ENCODE data around the gene LUC7L.
"Not testable (repeated sequence)": the region's sequence is repeated elsewhere in the genome, so short reads cannot be mapped to it uniquely, and the experiment has no call there.

The LUC7L gene

GRCh38 chr16:228151-228851 is 948 bp downstream of the LUC7L start:
- FAIRE-seq = no peak

GRCh38 chr16:220021-220420 is 9.2 kb downstream of the LUC7L start:
- FAIRE-seq = no peak

GRCh38 chr16:212999-213398 is 16.2 kb downstream of the LUC7L start:
- FAIRE-seq = no peak

GRCh38 chr16:211631-212180 is 17.5 kb downstream of the LUC7L start:
- not testable (repeated sequence) for FAIRE-seq

DNA sequence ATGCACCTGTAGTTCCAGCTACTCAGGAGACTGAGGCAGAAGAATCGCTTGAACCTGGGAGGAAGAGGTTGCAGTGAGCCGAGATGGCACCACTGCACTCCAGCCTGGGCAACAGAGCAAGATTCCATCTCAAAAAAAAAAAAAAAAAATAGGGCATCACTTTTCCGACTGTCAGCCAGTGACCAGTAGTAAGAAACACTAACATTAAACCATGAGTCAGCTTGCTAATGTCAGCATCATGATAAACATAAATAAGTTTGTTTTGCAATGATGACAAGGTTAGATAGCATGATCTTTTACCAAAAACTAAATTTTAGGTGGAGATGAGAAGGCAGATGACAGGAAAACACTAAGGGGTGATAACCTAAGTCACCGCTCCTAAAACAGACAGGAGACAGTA is 19.9 kb downstream of the LUC7L start:
- FAIRE-seq = not testable (repeated sequence)

DNA sequence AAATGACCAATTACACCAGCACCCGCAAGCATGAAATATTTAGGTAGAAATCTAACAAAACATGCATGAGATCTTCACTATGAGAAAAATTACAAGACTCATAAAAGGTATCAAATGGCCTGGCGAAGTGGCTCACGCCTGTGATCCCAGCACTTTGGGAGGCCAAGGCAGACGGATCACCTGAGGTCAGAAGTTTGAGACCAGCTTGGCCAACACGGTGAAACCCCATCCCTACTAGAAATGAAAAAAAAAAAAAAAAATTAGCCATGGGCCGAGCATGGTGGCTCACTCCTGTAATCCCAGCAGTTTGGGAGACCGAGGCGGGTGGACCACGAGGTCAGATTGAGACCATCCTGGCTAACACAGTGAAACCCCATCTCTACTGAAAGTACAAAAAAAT is 25.2 kb downstream of the LUC7L start:
- FAIRE-seq = not testable (repeated sequence)

DNA sequence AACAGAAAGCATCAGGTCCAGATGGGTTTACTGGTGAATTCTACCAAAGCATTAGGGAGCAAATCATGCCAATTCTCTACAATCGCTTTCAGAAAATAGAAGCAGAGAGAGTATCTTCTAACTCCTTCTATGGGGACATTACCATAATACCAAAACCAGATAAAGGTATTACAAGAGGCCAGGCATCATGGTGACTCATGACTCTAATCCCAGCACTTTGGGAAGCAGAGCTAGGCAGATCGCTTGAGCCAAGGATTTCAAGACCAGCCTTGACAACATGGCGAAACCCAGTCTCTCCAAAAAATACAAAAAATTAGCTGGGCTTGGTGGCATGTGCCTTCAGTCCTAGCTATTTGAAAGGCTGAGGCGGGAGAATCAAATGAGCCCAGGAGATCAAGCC is 26.0 kb downstream of the LUC7L start:
- FAIRE-seq = no peak

DNA sequence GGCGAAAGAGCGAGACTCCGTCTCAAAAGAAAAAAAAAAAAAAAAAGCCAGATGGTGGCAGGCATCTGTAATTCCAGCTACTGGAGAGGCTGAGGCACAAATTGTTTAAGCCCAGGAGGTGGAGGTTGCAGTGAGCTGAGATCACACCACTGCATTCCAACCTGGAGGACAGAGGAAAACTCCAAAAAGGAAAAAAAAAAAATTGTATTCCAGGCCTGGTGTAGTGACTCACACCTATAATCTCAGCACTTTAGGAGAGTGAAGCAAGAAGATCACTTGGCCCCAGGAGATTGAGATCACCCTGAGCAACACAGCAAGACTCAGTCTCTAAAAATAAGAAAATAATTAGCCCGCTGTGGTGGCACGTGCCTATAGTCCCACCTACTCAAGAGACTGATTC is 28.9 kb downstream of the LUC7L start:
- no peak for FAIRE-seq

DNA sequence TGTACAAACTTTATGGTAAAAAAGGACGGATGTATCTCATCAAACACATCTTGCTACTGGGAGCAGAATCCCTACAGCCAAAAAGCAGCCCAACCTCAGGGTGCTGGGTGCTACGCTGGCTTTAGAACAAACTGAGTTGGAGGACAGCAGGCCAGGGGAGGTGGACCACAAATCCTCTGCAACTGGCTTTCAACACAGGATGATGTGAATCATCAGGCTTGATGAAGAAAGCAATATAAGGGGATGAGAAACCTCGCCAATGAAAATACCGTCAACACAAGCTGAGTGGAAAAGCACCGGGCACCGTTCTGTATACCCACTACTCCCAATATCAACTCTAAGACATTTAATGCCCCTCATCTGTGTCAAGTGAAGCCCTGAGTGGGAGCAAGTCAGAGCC is 34.7 kb downstream of the LUC7L start:
- FAIRE-seq = no peak

- no peak for FAIRE-seq
These were observed 35.8 kb downstream of the LUC7L start for GRCh38 chr16:193441-193840.

- FAIRE-seq = no peak
These were observed 36.6 kb downstream of the LUC7L start for GRCh38 chr16:192686-193085.

- FAIRE-seq = no peak
These were observed 37.4 kb downstream of the LUC7L start for GRCh38 chr16:191831-192230.

DNA sequence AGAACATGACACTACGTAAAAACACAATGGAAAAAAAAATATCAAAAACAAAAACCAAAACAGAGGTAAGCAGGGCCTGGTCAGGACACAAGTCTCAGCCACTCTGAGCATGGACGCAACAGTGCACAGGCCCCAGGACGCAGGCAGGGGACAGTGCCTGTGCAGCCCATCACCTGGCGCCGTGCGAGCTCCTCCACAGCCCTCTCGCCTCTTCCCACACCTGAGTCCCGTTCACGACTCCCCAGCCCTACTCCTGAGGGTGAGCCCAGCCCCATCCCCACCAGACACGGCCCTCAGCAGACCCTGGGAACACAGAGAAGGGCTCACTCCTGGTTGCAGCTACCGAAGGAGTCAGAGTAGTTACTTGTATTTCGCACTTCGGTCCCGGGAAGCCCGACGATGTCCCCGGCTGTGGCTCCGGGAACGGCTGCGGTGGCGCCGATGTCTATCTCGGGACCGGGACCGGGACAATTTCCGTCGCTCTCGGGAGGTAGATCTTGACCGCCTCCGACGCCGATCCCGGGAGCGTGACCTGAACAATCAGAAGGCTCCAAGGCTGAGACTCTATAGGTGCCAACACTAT is 39.6 kb downstream of the LUC7L start:
- no peak for FAIRE-seq

GRCh38 chr16:188674-189073 is 40.6 kb downstream of the LUC7L start:
- no peak for FAIRE-seq

DNA sequence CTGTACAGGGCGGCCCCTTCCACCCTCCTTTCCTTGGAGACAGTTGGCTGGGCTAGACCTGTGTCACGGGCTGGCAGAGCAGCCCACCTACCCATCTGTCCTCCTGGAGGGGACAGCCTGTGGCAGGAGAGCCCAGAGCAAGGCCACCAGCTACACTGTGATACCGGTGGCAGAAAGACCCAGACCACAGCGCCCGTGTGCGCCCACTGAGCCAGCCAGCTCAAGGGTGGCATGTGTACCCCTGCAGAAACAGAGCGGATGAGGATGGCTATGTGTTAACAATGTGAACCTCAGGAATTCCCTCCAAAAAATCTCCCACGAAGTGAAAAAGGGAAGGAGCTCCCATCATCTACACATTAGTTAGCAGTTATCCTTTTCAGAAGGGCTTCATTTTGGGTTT is 41.9 kb downstream of the LUC7L start:
- FAIRE-seq = no peak

DNA sequence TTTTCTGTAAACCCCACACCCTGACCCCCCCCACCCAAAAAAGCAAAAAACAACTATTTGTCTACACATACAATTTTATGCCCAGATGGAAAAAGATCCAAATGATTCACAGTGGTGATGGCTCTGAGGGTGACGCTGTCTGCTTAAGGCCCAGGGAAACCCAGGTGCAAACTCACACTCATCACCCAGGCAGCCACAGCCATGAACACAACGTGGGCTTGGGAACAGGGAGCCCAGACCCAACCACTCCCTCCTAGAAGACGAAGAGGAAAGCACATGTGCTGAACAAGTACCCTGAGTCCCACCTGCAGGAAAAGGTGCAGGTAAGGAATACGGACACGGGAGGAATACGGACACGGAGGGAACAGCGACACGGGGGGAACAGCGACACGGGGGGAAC is 43.6 kb downstream of the LUC7L start:
- no peak for FAIRE-seq

DNA sequence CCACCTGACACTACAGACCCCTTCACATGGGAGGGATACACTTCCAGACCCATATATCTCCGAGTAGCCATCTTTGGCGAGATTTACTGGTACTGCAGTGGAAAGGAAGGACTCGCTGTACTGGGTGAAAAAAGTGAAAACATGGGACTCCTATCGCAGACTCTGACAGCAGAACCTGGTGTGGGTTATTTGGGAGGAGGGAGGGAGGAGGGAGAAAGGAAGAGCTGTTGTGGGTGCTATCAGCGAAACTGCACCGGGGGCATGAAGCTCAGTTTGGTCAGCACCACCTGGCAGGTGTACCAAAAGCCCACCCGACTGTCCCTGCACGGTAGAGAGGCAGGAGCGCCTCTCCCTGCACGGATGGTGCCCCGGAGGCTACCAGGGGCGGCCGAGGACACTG is 44.0 kb downstream of the LUC7L start:
- FAIRE-seq = no peak

DNA sequence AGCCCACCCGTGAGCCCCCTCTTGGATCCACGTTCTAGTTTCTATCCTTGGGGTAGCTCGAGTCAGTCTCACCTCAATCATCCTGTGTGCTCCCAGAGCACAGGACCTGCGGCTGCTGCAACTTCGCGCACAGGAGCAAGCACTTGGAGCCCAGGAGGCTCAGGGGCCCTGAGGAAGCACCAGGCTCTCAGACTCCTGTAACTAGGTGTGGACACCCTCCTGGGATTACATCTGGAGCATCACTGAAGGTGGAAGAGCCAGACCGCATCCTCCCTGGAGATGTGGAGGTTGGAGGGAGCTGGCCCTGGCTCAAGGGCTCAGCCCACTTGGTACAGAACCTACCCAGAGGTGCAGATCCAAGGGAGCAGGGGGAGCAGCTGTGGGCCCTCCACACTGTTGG is 46.2 kb downstream of the LUC7L start:
- FAIRE-seq = no peak

DNA sequence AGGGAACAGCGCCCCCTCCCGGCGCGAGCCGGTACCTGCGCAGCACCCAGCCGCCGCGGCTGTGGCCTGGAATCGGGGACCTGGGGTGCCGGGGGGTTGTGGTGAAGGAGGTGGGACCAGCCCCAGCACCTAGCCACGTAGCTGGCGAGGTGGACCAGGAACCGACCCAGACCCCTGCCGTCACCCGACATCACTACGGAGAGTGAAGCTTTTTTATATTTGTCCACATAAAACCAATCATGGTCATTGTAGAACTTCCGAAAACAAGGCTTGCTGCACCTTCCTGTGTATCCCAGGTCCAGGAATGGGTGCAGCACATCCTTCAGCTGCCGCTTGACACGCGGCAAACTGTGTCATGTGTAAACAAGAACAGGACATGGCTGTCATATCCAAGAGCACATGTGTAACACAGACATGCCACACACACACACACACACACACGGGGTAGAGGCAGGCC is 47.7 kb downstream of the LUC7L start:
- FAIRE-seq = no peak

GRCh38 chr16:180681-181564 is 48.3 kb downstream of the LUC7L start:
- no peak for FAIRE-seq

- no peak for FAIRE-seq
These were observed 49.1 kb downstream of the LUC7L start, which contains the start of gene HBQ1 for GRCh38 chr16:180101-180675. Gene HBQ1 (plus strand): TSS chr16:180459. CDS start chr16:180487, 28 bp downstream.

GRCh38 chr16:179211-180092 is 49.8 kb downstream of the LUC7L start:
- no peak for FAIRE-seq
